Fibroblast of gingiva (primary cell): ENCODE data around the gene KLK6.

ENCODE experiments used
- DNase-seq: peaks from one replicate; pipeline ENCODE4 v3.0.0-alpha.2; 2011; ENCODE audit warnings: low read depth

KLK6 gene

DNA sequence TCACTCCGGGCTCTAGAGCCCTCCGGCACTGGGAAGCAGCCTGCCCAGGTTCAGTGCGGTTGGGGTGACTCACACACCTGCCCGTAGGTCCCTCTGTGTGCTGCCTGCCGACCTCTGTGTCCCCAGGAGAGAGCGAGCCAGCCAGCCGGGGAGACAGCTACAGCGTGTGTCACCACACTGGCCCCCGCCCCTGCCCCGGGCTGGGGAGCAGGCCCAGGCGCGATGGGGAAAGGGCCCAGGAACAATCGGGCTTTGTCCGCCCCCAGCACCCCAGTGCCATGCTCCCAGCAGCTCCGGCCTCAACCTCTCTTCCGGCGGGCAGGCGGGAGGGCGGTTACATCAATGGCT lies at the start of gene KLK6:
Gene KLK6 (minus strand): TSS at position 179 of the 348 bp plus-strand sequence. CDS start 1,487 bp downstream, outside the sequence.
- no peak for DNase-seq

DNA sequence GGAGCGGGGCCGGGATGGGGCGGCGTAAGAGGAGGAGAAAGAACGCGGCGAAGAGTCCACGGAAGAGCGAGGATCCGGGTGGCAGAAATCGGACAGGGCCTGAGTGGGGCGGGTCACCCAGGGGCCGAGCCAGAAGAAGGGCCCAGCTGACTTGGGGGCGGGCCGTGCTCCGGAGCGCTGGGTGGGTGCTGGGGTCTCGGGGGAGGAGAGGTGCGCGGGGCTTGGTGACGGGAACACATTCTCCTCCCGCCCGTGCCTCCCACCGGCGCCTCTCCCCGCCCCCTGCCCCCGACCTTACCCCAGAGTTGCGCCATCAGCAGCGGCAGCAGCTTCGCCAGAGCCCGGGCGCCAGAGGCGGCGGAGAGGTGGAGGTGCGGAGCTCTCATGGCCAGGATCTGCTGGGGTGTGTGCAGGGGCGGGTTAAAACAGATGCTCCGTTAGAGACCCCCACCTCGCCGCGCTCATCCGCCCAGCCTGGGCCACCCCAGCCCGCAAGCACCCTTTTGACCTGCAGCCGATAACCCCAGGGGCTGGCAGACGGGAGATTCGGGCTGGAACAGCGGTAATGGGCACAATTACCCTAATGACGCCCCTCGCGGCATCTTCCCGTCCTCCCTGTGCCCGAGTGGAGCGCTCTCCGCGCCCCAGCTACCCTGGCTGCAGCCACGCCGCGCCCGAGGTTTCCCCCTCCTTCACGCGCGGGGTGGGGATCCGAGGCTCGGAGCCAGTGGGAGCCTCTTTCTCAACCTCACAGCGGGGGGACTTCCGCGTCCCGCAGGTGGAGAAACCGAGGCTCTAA lies 49.6 kb upstream of the KLK6 start:
- no peak for DNase-seq

DNA sequence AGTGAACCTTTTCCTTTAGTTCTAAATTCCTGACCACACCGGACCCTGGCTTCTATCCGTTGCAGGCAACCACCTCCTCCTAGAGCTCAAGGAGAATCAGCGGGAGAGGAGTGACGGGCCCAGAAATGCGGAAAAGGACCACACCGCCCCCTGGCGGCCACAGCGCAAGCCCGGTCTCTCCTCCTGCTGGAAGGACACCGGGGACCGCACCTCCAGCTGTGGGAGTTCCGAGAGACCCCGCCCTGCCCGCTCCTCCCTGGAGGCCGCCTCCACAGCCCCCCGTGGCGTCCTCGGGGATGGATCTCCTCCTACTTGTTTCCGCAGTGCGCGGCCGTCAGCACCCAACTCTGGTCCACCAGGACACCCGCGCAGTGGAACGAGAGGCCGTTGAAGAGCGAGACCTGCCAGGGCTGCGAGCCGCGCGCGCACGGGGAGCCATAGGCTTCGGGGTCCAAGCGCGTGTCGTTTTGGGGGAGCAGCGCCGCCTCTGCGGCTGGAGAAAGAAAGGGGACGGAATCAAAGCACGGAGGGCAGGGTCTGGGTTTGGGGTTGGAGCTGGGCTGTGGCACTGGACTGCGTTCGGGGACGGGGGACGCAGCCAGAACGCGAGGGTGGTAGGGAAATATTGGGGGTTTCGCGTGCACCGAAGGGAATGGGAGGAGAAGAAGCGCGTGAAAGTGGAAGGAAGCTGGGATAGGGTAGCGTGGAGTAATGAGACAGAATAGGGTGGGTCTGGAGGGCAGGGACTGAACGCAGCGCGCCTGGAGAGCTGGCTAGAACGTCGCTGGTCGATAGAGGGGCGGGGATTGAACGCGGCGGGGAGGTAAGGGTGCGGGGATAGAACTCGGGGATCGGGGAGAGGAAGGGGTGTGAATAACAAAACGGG lies 47.6 kb upstream of the KLK6 start:
- DNase-seq: no peak

- no peak for DNase-seq
These were observed 46.4 kb upstream of the KLK6 start for GRCh38 chr19:51015691-51016267.

DNA sequence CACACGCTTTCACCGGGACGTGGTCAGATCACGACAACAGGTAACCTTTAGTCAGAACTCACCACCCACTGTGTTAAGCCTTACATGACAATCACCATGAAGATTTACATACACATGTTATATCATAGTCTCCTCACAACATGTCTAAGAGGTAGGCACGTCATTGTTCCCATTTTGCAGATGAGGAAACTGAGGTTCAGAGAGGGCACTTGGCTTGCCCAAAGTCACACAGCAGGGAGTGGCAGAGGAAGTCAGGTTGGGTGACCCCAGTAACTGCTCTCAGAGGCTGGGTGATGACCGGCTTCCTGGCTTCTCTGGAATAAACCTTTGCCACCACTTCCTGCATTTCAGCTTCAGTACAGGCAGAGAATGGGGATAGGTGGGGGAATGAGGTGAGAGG lies 44.9 kb upstream of the KLK6 start:
- DNase-seq: no peak

DNA sequence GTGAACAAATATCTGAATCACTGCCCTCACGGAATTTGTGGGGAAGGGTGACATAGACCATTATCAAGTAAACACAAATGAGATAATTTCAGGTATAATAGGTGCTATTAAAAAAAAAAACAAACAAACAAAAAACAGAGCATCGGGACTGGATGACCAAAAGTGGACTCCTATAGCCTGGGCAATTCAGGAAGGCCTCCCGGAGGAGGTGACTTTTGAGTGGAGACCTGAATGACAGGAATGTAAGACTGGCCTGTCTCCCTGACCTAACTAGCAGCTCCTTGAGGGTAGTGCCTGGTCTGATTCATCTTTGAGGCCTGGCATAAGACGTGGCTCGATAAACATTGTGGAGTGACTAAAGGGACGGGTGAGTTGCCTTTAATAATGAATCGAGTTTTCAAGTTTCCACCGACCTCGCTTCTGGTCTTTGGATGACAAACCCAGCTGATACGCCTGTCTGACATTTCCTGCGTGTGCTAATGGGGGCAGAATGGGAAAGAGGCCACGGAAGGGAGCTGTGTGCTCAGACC lies 43.3 kb upstream of the KLK6 start:
- no peak for DNase-seq

- DNase-seq: no peak
These were observed 40.8 kb upstream of the KLK6 start for GRCh38 chr19:51010066-51010795.

GRCh38 chr19:51009061-51009891 lies 39.9 kb upstream of the KLK6 start:
- DNase-seq: no peak

DNA sequence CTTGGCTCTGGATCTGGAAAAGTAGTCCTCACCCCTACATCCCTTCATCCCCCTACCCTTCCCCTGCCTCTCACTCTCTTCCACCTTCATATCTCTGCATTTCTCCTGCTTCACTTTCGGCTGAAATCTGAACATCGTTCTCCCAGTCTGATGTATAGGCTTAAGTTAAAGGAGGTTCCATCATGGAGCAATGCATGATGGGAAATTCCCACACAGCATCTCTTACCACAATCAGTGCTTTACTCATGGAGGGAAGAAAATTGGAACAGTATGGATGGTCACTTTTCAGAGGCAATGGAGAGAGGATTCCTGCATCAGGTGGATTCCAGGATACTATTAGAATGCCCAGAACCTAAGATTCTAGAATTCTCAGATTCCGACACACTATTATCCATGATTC lies 38.1 kb upstream of the KLK6 start:
- DNase-seq: no peak

GRCh38 chr19:51006406-51006805 lies 37.0 kb upstream of the KLK6 start:
- no peak for DNase-seq

GRCh38 chr19:51005248-51005647 lies 35.9 kb upstream of the KLK6 start:
- no peak for DNase-seq

DNA sequence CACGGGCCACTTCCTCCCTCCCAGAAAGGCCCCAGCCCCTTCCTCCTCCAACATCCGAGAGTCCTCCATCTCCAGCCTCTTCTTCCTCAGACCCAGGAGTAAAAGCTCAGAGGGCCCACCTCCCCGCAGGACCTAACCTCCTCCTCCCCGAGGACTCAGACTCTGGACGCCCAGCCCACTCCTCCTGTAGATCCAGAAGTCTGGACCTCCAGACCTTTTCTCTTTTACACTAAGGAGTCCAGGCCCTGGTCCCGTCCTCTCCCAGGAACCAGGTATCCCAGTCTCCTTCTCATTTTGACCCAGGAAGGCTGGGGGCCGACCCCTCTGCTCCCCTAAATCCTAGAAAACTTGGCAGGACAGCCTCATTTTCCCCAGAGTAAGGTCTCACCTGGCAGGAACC lies 33.9 kb upstream of the KLK6 start:
- DNase-seq: no peak

DNA sequence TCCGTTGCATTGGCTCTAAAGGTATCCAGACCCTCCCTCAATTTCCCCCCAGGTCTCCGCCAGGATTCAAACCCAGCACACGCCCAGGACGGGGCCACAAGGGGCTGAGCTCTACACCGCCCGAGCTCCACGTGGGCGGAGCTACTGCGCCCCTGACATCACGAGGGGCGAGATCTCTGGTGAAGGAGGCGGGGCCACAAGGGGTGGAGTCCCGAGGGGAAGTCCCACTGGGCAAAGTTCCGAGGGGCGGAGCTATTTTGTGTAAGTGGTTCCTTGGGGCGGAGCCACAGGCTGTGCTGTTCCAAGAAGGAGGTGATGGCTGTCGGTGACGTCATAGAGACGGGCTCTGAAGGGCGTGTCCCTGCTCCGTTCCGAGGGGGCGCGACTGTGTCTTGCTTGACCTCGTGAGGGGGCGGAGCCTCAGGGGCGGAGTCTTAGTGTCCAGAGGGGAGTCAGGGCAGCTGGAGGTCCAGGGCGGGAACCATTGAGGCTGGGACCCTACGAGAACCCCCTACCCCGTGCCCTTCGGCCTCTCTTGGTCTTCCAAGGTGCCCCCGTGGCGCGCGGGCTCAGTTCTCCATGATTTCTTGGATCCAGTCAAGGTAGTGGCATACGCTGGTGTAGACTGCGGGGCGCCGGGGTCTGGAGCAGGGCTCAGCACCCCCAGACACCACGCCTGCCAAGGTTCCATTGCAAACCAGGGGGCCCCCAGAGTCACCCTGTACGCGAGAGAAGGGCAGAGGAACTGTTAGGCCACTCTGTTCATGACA lies 33.3 kb upstream of the KLK6 start:
- DNase-seq: no peak

GRCh38 chr19:51002089-51002532 lies 32.7 kb upstream of the KLK6 start:
- DNase-seq: no peak

DNA sequence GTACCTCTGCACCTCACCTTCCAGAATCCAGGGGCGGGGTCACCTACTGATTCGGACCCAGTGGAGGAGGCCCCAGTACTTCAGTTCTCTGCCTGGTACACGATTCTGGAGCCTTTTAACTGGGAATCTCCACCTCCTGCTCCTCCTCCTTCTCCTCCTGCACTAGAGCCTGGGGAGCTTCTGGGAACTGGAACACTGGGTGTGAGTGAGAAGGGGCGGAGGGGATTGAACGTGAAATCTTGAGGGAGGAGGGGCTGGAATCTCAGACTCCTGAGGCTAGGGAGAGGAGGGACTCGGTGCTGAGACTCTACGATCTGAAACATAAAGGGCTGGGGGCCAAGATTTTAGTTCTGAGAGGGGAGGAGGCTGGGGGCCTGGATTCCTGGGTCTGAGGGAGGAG lies 32.1 kb upstream of the KLK6 start, which contains the start of gene KLK8:
Gene KLK8 (minus strand): TSS at position 90 of the 400 bp plus-strand sequence. CDS start 437 bp downstream, outside the sequence.
- no peak for DNase-seq

GRCh38 chr19:51000981-51001380 lies 31.6 kb upstream of the KLK6 start:
- no peak for DNase-seq

- no peak for DNase-seq
These were observed 31.0 kb upstream of the KLK6 start for GRCh38 chr19:51000426-51000825.

DNA sequence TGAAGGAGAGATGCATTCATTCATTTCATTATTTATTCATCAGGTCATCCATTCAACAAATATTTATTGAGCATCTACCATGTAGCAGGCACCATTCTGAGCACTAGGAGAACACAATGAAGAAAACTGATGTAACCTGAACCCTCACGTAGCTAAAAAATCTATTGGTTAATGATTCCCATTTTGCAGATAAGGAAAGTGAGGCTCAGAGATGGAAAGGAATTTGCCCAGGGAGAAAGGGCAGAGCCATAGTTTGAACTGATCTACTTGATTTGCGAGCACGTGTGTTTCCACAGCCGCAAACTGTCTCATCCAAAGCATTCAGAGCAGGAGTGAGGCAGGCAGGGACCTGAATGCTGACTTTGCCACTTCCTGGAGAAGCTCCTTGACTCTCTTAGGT lies 29.3 kb upstream of the KLK6 start:
- no peak for DNase-seq

- DNase-seq: no peak
These were observed 28.7 kb upstream of the KLK6 start for GRCh38 chr19:50998061-50998460.

- DNase-seq: no peak
These were observed 24.7 kb upstream of the KLK6 start for GRCh38 chr19:50994129-50994528.
